ENCODE results near the gene ITGA1.

GRCh38 chr5:52802974-52803336, 15.2 kb downstream of the ITGA1 start:
- TF ChIP-seq POLR2A (IDR thresholded peaks at IDR 0.05) (no peak), CTCF (IDR thresholded peaks at IDR 0.05) (no peak)

All from breast epithelium (tissue), 3 donors.